ENCODE results near the gene SUPT20H.

SUPT20H gene

DNA sequence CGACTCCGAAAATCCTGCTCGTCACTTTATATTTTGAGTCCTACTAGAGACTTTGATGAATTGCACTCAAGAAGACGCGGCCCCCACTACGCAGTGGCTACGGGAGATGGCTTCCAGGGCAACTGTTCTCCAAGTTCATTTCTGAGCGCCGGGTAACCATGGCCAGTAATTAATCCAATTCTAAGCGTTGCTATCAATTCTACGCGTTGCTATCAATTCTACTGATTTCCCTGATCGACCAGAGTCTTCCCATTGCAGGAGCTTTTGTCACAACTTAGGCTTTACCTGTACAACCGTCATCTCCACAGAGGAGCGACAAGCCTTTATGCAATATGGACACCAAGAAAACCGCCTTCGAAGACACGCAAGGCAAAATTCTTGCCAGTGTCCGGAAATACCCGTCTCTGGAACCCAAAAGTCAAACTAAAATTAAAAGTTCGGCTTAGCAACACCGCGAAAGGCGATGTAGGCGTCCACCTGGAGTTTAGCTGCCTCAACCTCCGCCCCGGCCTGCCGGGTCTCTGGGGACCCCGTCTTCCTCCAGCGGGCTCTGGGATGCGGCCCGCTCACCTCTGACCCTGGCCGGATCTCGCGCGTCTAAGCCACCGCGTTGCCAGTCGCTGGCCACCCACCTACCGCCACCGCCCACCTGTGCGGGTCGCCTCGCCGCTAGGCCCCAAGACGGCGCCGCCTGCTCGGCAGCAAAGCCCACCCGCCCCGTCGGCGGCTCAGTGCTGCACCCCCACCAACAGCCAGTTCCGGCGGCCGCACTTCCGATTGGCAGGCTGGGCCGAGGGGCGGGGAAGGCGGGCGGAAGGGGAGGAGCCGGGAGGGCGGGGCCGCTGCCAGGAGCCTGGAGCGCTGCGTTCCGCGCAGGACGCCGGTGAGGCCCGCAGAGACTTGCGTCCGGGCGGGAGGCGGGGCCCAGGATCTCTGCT lies at the start of gene SUPT20H:
Gene SUPT20H, minus strand, starts transcription at position 779 of the 938 bp plus-strand sequence. CDS start 8,198 bp downstream, outside the sequence.
- peak; percentile 90 for DNase-seq

DNA sequence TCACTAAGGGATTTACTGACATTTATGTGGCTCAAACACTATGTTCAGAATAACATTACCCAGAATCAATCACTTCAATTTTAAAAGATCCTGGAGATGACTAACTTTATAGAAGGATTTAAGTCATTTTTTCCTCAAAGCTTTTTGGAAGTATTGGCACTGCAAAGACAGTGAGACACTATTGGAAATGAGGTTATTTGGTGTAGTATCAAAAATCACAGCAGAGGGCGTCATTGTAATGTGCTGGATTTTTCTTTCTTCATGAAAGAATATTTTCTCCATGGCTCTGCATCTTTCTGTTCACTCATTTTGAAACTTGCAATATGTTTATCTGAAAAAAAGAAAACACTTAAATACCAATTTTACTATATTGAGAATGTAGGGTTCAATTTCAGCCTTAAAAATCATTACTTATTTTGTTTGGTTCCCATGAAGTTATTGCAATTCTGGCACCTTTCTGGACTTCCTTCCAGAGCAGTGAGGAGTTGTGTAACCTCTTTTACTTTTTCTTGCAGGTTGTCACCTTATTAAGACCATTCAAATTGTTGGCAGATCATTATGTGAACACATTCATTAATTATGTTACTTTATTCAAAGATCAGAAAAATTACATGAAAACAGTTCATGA lies 49.7 kb upstream of the SUPT20H start:
- DNase-seq, result peak; percentile 48

DNA sequence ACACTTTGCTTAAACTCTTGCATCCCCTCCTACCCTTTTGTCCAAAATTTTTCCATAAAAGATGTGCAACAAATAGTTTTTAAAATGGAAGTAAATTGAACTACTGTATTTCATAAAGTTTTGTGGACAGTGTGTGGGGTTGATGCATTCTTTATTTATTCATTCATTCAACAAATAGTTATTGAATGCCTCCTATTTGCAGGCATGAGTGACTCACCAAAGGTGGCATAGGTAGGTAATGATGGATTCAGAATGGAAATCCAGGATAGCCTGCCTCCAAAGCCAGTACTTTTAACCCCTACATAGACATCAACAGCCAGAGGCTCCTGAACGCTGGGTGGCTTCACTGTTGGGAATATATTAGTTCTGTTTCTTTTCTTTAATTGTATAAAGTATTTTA lies 48.4 kb upstream of the SUPT20H start:
- DNase-seq, result no peak

DNA sequence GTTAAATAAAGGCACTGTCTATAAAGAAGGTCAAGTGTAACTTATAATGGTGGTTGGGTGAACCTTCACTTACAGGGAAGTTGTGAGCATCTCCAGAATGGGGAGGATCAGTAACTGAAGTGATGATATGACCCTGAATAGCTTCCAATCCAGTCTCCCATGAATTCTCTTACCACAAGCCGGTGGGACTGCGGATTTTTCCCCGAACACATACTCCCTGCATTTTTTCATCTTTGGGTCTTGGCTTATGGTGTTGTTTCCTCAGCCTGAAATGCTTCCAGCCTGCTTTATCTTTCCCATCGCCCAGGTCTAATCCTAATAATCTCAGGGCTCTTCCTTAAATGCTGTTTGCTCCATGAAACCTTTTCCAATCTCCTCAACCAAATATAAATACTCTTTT lies 48.0 kb upstream of the SUPT20H start:
- no peak for DNase-seq

DNA sequence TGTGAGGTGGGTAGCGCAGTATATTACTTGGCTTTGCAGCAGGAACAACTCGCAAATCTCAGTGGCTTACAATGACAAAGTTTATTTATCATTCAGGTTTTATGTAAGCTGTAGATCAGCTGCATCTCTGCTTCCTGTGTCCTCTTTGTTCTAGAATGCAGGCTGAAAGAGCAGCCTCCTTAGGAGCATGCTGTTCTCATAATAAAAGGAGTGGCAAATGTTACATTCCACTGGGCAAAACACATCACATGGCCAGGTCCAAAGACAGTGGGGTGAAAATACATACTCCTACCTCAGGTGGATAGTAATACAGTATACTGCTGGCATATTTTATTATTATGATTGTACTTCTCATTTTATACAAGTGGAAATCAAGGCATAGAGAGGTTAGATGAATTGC lies 47.2 kb upstream of the SUPT20H start:
- no peak for DNase-seq

DNA sequence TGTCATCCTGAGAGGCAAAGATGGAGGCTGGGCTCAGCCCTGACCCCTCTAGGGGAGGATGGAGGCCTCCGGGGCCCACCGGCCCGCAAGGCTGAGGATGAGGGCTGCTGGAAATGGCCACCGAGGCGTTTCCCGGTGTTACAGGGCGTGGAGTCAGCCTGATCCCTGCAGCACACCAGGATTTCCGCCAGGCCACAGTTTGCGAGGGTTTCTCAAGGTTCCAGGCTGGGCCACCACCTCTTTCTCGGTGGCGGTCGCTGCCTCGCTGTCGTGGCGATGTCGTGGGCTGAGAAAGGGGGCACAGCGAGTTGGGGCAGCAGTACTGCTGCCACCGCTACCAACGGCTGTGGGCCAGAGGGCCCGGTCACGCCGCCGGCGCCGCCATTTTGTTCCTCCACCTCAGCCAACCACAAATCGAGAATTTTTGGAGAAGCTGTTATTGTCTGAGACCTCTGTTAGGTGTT lies 45.8 kb upstream of the SUPT20H start, which contains the start of gene CSNK1A1L:
Gene CSNK1A1L, minus strand, starts transcription at position 414 of the 464 bp plus-strand sequence. Its CDS starts 408 bp downstream, at position 6.
- no peak for DNase-seq

DNA sequence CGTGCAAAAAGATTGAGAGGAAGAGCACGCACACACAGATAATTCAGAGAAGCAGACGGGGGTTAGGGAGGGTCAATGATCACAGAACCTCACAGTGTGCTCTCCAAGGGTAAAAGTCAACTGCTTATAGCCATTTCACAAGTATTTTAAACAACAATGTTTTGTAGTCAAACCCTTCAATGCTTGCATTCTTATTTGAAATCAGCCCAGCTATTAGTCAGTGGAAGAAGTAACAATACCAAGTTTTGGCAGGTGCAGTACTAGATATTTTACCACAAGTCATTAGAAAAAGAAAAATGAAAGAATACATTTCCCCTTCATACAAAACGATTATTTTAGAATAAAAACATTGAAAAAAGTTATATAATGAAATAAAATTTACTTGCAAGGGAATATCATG lies 43.4 kb upstream of the SUPT20H start:
- DNase-seq, result no peak

DNA sequence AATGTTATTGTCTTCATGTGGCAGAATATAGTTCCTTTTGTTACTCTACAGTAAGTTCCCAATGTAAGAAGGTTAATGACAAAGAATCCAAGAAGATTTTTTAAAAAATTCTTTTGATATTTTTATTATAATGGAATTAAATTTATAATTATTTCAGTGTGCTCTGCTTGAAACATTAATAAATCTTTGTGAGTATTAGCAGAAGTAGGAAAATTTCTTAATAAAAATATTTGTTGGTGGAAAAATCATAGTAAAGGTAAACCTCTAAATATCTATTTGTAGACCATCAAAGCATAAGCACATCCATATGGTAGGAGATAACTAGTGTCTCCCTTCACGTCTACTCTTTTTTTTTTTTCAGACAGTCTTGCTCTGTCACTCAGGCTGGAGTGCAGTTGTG lies 41.7 kb upstream of the SUPT20H start:
- no peak for DNase-seq

DNA sequence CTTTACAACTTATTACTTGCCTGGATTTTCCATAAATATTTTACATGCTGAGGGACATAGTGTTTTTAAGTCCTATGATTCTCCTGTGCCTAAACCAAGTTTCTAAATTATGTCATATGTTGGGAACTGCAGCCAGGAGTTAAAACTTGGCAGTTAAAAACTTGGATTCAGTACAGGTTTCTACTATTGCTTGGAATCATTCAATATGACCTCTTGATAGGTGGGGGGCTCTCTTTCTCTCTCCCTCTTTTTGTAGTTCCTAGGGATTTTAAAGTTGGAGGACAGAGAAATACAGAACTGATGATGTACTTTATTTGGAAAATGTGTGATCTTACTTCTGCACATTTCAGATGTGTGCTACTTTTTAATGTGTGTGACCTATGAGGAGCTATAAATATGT lies 41.2 kb upstream of the SUPT20H start:
- DNase-seq, result no peak

DNA sequence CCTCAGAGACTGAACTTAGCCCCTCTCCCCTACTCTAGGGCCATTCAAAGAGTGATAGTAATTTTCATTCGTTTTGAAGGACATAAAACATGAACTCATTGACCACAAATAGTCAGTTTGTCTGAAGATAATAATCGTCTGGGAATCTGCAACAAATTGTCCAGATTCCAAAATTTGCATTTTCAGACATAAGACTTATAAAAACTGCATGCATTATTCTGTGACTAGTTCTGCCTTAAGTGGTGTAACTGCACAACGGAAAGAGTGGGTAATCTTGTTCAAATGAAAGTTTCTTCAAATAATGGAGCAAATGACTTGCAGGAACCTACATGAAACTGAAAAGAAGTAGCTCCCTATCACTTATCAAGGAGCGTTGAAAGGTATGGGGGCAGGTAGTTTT lies 37.6 kb upstream of the SUPT20H start:
- DNase-seq, result peak; percentile 29

DNA sequence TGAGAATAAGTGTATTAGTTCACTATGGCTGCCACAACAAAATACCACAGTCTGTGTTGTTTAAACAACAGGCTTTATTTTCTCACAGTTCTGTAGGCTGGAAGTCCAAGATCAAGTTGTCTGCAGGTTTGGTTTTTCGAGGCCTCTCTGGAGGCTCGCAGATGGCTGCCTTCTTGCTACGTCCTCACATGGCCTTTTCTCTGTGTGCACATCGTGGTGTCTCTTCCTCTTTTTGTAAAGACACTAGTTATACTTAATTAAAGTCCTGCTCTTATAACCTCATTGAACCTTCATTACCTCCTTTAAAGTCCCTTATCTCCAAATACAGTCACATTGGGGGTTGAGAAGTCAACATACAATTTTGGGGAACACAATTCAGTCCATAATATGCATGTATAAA lies 35.4 kb upstream of the SUPT20H start:
- no peak for DNase-seq

DNA sequence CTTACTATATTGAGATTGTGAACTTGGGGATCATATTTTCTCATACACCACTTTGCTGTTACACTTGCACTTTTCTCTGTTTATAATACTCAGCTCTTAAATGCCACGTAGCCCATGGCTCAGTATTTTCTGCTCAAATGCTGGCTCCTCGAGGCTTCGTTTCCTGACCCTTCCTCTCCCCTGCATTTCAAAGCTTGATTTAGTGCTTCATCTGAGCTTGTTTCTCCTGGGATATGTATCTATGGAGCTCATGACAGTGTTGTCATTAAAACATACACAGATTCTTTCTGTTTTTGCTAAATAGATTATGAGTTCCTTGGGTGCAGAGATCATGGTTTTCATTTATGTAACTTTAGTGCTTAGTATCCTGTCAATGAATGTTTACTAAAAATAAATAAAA lies 34.6 kb upstream of the SUPT20H start:
- DNase-seq, result no peak

DNA sequence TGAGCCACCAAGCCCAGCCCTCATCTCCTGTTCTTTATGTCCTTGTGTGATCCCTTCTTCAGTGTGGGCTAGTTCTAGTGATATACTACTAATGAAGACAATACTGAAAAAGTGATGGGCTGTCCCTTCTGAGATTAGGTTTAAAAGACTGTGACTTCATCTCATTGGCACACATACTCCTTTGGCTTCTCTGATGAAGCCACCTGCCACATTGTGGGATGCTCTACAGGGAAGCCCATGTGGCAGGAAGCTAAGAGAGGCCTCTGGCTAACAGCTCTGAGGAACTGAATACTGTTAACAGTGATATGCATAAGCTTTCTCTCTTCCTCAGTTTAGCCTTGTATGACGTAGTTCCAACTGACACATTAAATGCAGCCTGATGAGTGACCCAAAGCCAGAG lies 32.3 kb upstream of the SUPT20H start:
- DNase-seq, result no peak

DNA sequence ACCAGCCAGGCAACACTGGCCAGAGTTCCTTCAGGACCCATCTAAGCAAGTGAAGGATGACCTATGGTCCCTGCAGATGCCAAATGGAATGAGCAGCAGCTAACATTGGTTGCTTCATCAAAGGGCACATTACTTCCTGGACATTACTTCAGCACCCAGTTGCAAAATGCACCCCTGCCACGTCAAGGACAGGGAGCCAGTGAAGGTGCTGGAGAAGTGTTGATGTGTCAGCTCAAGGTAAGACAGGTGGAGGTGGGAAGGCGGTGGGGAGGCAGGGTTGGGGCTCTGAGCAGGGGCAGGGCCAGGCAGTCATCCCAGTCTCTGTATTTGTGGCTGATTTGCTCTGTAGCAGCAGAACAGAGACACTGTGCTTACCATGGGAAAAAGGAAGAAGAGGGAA lies 31.4 kb upstream of the SUPT20H start:
- DNase-seq, result no peak

DNA sequence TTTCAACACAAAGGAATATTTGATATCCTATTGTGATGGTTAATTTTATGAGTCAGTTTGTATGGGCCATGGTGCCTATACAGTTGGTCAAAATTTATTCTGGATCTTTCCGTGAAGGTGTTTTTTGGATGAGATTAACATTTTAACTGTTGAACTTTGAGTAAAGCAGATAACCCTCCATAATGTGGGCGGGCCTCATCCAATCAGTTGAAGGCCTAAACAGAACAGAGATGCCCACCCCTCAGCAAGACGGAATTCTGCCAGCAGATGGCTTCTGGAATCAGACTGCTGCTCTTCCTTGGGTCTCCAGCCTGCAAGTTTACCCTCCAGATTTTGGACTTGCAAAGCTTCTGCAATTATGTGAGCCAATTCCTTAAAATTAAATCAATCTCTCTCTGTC lies 30.0 kb upstream of the SUPT20H start:
- no peak for DNase-seq

DNA sequence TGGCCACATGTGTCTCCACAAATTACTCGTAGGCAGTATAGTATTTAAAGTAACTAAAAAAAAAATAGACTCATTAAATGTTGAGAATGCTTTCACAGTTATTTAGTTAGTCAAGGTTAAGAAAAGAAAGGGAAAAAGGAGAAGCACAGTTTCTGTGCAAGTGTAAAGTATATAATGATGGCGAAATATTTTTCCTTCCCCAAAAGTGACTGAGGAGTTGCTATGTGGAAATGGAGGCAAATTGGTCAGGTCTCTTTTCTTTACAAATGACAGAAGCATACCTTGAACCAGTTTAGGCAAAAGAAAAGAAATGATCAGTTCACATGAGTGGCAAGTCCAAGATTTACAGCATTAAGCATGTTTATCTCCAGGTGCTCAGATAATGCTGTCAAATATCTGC lies 28.0 kb upstream of the SUPT20H start:
- DNase-seq, result no peak

DNA sequence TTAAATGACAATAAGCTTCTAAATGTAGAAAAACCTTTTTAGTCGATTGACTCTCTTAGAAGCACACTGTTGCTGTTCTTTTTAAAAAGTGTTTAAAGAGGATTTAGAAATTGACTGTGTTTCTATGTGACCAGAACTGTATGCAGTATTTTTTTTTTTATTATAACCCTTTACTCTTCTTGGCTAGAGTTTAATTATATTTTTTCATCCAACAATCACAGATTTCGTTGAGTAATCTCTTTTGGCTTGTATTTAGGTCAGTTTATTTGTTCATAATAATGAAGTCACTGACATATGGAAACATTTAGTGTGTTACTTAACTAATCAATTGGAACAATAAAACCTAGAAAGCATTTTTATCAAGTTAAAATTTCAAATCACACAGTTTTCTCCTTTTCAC lies 26.1 kb upstream of the SUPT20H start:
- DNase-seq, result no peak

DNA sequence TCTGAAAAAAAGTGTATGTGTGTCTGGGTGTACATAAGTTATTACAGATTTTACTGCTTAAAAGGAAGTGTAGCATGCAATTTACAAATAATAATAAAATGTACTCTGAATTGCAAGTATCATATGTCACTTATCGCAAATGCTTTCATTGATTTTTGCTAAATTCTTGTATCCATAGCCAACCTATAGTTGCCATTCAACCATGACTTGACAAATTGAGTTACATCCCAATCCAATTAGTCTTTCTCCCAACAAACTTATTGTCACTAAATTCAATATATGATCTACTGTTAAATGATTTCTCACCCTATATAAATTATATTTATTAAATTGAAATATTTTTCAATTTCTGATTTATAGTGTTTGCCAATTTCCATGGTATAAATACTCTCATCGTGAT lies 17.3 kb upstream of the SUPT20H start:
- DNase-seq, result no peak

DNA sequence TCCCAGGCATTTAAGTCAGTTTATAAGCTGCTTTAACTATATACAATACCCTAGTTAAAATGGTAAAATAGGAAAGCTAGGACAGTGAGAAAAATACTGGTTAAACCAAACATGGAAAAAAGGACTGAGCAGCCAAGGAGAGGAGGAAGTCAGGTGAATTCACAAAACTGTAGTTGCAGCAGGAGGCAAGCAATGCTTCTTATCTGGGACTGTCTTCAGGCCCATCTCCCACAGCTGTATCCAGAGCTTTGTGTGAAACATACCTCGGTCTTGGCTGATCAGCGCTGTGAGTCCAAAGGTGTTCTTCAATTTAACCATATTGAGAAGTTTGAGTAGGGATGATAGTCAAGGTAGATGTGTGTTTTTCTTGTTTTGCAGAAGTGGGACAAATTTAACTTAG lies 15.7 kb upstream of the SUPT20H start:
- DNase-seq, result no peak

DNA sequence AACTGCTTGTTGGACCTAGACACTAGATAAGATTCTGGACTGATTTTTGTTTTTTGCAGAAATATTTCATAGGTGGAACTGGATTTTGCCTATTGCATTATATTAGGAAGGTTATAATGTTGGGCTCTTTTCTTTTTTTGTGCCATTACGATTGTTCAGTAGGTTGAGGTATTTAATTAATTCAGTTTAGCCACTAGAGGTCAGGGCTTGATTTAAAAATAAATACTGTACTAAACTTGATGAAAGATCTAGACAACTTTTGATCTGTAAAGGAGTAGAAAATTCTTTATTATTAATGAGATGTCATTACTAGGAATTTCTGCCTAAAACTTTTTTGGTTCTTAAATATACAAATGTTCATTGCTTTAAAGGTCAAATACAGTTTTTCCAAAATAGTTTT lies 15.2 kb upstream of the SUPT20H start:
- peak; percentile 35 for DNase-seq

DNA sequence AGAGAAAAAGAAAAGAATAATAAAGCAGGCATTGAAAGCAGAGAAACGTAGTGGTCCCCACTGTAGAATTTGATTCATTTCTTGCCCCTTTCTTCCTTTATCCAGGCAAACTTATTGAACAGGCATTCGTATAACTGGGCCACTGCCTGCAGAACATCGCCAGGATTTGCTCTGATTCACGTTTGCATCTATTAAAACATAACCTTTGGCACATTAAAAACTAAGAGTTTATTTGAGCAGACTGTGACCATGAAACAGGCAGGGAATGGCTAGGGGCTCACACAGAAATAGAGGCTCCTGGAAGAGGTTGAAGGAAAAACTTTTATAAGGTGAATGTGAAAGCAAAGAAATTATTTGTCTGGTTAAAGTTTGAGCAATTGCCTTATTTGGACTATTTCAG lies 12.5 kb upstream of the SUPT20H start:
- DNase-seq, result no peak

DNA sequence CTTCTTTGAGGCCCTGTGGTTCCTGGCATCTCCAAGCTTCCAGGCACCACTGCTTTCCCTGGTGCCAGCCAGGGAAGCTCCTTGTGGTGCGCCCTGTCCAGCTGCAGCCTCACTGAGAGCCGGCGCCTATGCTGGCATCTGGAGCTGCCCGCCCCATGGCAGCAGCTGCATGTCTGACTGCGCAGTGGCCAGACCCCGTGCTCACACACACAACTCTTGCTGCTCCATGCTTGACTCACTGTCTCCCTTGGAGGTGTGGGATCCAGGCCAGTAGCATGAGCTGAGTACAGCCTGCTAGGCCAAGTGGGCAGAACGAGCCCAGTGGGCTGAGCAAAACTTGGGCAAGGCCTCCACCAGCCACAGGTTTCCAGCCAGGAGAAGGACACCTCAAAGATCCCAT lies 11.5 kb upstream of the SUPT20H start:
- DNase-seq, result no peak

DNA sequence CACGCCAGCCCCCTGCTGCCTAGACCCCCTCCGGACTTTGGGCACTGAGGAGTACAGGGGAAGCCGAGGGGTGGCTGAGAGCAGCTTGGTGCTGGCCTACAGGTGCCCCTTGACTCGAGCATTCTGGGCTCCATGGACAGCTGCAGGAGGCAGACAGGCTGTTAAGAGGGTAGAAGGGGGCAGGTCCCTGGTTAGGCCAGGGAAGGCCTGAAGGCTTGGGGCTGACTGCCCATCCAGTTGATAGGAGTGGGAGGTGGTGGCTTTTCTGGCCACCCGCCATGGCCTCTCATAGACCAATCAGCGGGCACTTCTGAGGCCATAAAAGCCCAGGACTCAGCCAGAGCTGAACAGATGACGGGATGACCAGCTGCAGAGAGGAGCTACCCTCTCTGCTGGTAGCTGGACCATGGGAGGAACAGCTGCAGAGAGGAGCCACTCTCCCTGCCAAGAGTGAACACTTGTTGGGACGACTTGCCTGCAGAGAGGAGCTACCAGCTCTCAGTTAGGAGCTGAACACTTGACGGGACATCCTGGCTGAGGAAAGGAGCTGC lies 10.7 kb upstream of the SUPT20H start:
- no peak for DNase-seq

DNA sequence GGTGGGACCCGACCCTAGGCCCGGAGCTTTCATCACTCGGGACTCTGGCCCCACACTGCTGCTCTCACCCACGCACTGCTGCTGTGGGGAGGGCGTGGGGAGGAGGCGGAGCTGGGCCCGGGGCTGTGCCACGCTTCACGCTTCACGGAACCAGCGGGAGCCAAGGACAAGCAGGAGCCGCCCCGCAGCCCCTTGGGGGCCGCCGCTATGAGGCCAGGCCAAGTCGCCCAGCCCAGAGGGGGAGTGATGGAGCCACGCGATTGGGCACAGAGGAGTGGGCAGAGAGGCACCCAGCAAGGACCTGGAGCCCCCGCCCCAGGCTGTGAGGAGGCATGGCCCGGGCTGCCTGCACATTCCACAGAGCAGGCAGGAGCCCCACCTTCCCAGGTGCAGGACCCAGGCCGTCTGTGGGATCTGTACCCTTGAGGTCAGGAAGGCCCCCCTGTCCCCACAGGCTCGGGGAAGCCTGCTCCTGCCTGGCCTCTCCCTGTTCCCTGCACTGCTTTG lies 10.2 kb upstream of the SUPT20H start:
- DNase-seq, result no peak
